PC-3 (cell line): ENCODE measurements around the gene RNH1.

Experiments used
- CTCF ChIP-seq: fragments of 300-600 bp; sonication (generic); conservative IDR thresholded peaks from 2 replicates; pipeline ENCODE4 v1.5.1; 2017; ENCODE audit warnings: antibody characterized with exemption, low read depth, mild to moderate bottlenecking, low read length
- EZH2 ChIP-seq: fragments of 300-600 bp; sonication (generic); IDR thresholded peaks from one replicate; pipeline ENCODE4 v1.6.1; 2017; ENCODE audit warnings: antibody characterized with exemption, mild to moderate bottlenecking, low read length; ENCODE audit not compliant: unreplicated experiment

GRCh38 chr11:501683-502287, 5.3 kb downstream of the RNH1 start:
- TF ChIP-seq CTCF (no peak), EZH2 (no peak)
